ENCODE data around the gene CRTAP. TPM values are rescaled to one million over a fixed set of nuclear protein-coding genes. Genes with fewer than 3 reads are reported as not detected.
"Not testable (repeated sequence)": the region's sequence is repeated elsewhere in the genome, so short reads cannot be mapped to it uniquely, and the experiment has no call there.

CRTAP gene
- total RNA-seq, 2 donors from 2014 or later = 164 to 166 TPM

GRCh38 chr3:33132019-33132360, 18.2 kb downstream of the CRTAP start:
- H3K36me3 Mint-ChIP-seq (ENCODE audit: low read depth) = peaks cover 48% of the 10 kb centered on the region
- Histone ChIP-seq H3K9me3 (ENCODE audit: control insufficient read depth, low read length) (no peaks in the 10 kb centered on the region), H3K4me1 (ENCODE audit: control insufficient read depth, insufficient read depth, low read length) (no peaks in the 10 kb centered on the region), H3K27ac (ENCODE audit: low read depth, low read length) (no peak overlapping the region), H3K4me3 (ENCODE audit: low read length) (no peak overlapping the region), H3K27me3 (ENCODE audit: control insufficient read depth, insufficient read depth, low read length, poor library complexity, severe bottlenecking) (no peaks in the 10 kb centered on the region), H3K9ac (ENCODE audit: extremely low read depth, low read length, poor library complexity, severe bottlenecking) (no peak overlapping the region), H3K36me3 (ENCODE audit: control insufficient read depth, insufficient read depth, low read length) (peaks cover 46% of the 10 kb centered on the region)
- peak overlapping the region; percentile 59 for H3K27ac Mint-ChIP-seq
- no peak for DNase-seq
- H3K27me3 Mint-ChIP-seq (ENCODE audit: insufficient read depth) = no peaks in the 10 kb centered on the region
- H3K9me3 Mint-ChIP-seq = no peaks in the 10 kb centered on the region
- no peak overlapping the region for H3K4me3 Mint-ChIP-seq
- H3K4me1 Mint-ChIP-seq = peaks cover 7% of the 10 kb centered on the region
- 93% methylated on average over 1 of the region's 1 CpG; no CpG with 5 or more reads in 1 of the 2 experiments for WGBS, 2 experiments (ENCODE audit: insufficient coverage in 1 of 2, insufficient read length in 1 of 2)
- no peak for TF ChIP-seq CTCF (conservative IDR thresholded peaks at IDR 0.05)

DNA sequence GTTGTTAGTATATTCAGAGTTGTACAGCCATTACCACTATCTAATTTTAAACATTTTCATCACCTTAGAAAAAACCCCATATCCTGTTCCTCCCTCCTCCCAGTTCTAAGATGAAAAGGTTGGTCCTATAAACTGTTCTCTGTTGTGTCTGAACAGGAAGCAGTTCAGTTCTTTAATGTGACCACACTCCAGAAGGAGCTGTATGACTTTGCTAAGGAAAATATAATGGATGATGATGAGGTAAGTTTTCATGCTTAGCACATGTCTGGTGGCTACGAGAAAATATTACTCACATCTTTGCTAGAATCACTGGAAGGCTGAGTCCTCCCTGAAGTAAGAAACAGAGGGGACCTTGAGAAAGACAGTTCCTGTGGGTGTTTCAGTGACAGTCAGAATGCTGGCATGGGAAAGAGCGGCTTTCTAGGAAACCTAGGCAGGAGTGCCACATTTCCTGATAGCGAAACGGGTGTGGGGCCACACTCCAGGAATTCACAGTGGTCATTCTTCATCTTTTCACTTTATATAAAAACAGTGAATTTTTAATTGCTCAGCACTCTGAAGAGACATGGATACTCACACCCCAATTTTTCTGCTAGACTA, 20.3 kb downstream of the CRTAP start:
- no peaks in the 10 kb centered on the region for H3K9me3 Mint-ChIP-seq
- Histone ChIP-seq H3K27me3 (ENCODE audit: control insufficient read depth, insufficient read depth, low read length, poor library complexity, severe bottlenecking) (no peaks in the 10 kb centered on the region), H3K4me1 (ENCODE audit: control insufficient read depth, insufficient read depth, low read length) (no peaks in the 10 kb centered on the region), H3K9ac (ENCODE audit: extremely low read depth, low read length, poor library complexity, severe bottlenecking) (no peak overlapping the region), H3K9me3 (ENCODE audit: control insufficient read depth, low read length) (no peaks in the 10 kb centered on the region), H3K27ac (ENCODE audit: low read depth, low read length) (no peak overlapping the region), H3K36me3 (ENCODE audit: control insufficient read depth, insufficient read depth, low read length) (peaks cover 49% of the 10 kb centered on the region), H3K4me3 (ENCODE audit: low read length) (no peak overlapping the region)
- H3K27ac Mint-ChIP-seq = no peak overlapping the region
- no peaks in the 10 kb centered on the region for H3K27me3 Mint-ChIP-seq (ENCODE audit: insufficient read depth)
- peaks cover 50% of the 10 kb centered on the region for H3K36me3 Mint-ChIP-seq (ENCODE audit: low read depth)
- no peak for TF ChIP-seq CTCF (conservative IDR thresholded peaks at IDR 0.05)
- 92 to 93% methylated on average over 3 of the region's 4 CpGs for WGBS, 2 experiments (ENCODE audit: insufficient coverage in 1 of 2, insufficient read length in 1 of 2)
- no peak for DNase-seq
- peaks cover 5% of the 10 kb centered on the region for H3K4me1 Mint-ChIP-seq
- no peak overlapping the region for H3K4me3 Mint-ChIP-seq

DNA sequence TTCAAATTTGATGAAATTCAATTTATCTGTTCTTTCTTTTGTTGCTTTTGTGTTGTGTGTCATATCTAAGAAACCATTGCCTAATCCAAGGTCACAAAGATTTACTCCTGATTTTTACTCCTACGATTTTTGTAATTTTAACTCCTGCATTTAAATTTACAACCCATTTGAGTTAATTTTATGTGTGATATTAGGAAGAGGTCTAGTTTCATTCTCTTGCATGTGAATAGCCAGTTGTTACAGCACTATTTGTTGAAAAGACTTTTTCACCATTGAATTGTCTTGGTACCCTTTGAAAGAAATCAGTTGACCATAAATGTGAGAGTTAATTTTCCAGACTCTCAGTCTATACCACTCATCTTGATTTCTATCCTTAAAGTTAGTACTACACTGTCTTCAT, 23.9 kb downstream of the CRTAP start:
- Mint-ChIP-seq H3K27me3 (ENCODE audit: insufficient read depth) (no peaks in the 10 kb centered on the region), H3K36me3 (ENCODE audit: low read depth) (peaks cover 67% of the 10 kb centered on the region), H3K4me3 (no peak overlapping the region), H3K9me3 (no peaks in the 10 kb centered on the region), H3K4me1 (no peaks in the 10 kb centered on the region), H3K27ac (no peak overlapping the region)
- no peaks in the 10 kb centered on the region for H3K27me3 ChIP-seq (ENCODE audit: control insufficient read depth, insufficient read depth, low read length, poor library complexity, severe bottlenecking)
- no peak overlapping the region for H3K9ac ChIP-seq (ENCODE audit: extremely low read depth, low read length, poor library complexity, severe bottlenecking)
- TF ChIP-seq CTCF (conservative IDR thresholded peaks at IDR 0.05) = no peak
- peaks cover 53% of the 10 kb centered on the region for H3K36me3 ChIP-seq (ENCODE audit: control insufficient read depth, insufficient read depth, low read length)
- no peaks in the 10 kb centered on the region for H3K9me3 ChIP-seq (ENCODE audit: control insufficient read depth, low read length)
- H3K27ac ChIP-seq (ENCODE audit: low read depth, low read length) = no peak overlapping the region
- 100% methylated on average over 1 of the region's 1 CpG; no CpG with 5 or more reads in 1 of the 2 experiments for WGBS, 2 experiments (ENCODE audit: insufficient coverage in 1 of 2, insufficient read length in 1 of 2)
- no peak for DNase-seq
- H3K4me1 ChIP-seq (ENCODE audit: control insufficient read depth, insufficient read depth, low read length) = no peaks in the 10 kb centered on the region
- H3K4me3 ChIP-seq (ENCODE audit: low read length) = no peak overlapping the region

- not testable (repeated sequence) for H3K27ac ChIP-seq (ENCODE audit: low read depth, low read length); H3K9ac ChIP-seq (ENCODE audit: extremely low read depth, low read length, poor library complexity, severe bottlenecking)
- 93 to 96% methylated on average over 3 to 8 of the region's 8 CpGs for WGBS, 2 experiments (ENCODE audit: insufficient coverage in 1 of 2, insufficient read length in 1 of 2)
Observed at GRCh38 chr3:33139006-33139623, 25.3 kb downstream of the CRTAP start.

More at GRCh38 chr3:33139006-33139623, 25.3 kb downstream of the CRTAP start:
- H3K27ac Mint-ChIP-seq; DNase-seq; H3K27me3 ChIP-seq (ENCODE audit: control insufficient read depth, insufficient read depth, low read length, poor library complexity, severe bottlenecking); H3K4me3 Mint-ChIP-seq; H3K9me3 Mint-ChIP-seq; H3K4me3 ChIP-seq (ENCODE audit: low read length); H3K4me1 Mint-ChIP-seq; H3K9me3 ChIP-seq (ENCODE audit: control insufficient read depth, low read length); H3K4me1 ChIP-seq (ENCODE audit: control insufficient read depth, insufficient read depth, low read length); H3K27me3 Mint-ChIP-seq (ENCODE audit: insufficient read depth): not testable (repeated sequence)
- peaks cover 52% of the 10 kb centered on the region for H3K36me3 ChIP-seq (ENCODE audit: control insufficient read depth, insufficient read depth, low read length)
- H3K36me3 Mint-ChIP-seq (ENCODE audit: low read depth) = peaks cover 65% of the 10 kb centered on the region
